HepG2 (cell line): ENCODE measurements around the gene SLC25A11. TPM values are rescaled to one million over a fixed set of nuclear protein-coding genes. Genes with fewer than 3 reads are reported as not detected.

Experiments used
- ARID2 ChIP-seq: sonication (generic); formaldehyde crosslinking; IDR thresholded peaks from 2 replicates; pipeline ENCODE4 v1.8.1; 2022; ENCODE audit warnings: mild to moderate bottlenecking, missing genetic modification reagents, borderline replicate concordance
- ATRX ChIP-seq: sonication (generic); formaldehyde crosslinking; IDR thresholded peaks from 2 replicates; pipeline ENCODE4 v1.4.0; 2020; ENCODE audit warnings: missing genetic modification reagents, borderline replicate concordance
- FOXO1 ChIP-seq: sonication (generic); formaldehyde crosslinking; IDR thresholded peaks from 2 replicates; pipeline ENCODE4 v1.4.0; 2020; ENCODE audit warnings: missing genetic modification reagents
- JUND ChIP-seq: sonication (generic); formaldehyde crosslinking; IDR thresholded peaks from 2 replicates; pipeline ENCODE4 v1.8.0; 2022; ENCODE audit warnings: mild to moderate bottlenecking, missing genetic modification reagents
- MED13 ChIP-seq: sonication (generic); formaldehyde crosslinking; IDR thresholded peaks from 2 replicates; pipeline ENCODE4 v1.5.0; 2020; ENCODE audit warnings: missing genetic modification reagents
- MLLT10 ChIP-seq: sonication (generic); formaldehyde crosslinking; IDR thresholded peaks from 2 replicates; pipeline ENCODE4 v1.4.0; 2020; ENCODE audit warnings: missing genetic modification reagents
- NR2C2 ChIP-seq: sonication (generic); formaldehyde crosslinking; IDR thresholded peaks from 2 replicates; pipeline ENCODE4 v1.4.0; 2020; ENCODE audit warnings: missing genetic modification reagents, mild to moderate bottlenecking, moderate library complexity, borderline replicate concordance
- RAD21 ChIP-seq: fragments of 450-650 bp; formaldehyde crosslinking; IDR thresholded peaks from 2 replicates; pipeline ENCODE4 v1.5.0; 2020; ENCODE audit warnings: mild to moderate bottlenecking
- RXRB ChIP-seq: IDR thresholded peaks from 2 replicates; pipeline ENCODE4 v1.6.1; 2016; ENCODE audit warnings: borderline replicate concordance, missing genetic modification reagents, missing compliant biosample characterization
- SAP130 ChIP-seq: IDR thresholded peaks from 2 replicates; pipeline ENCODE4 v1.6.1; 2016; ENCODE audit warnings: low read depth
- THAP9 ChIP-seq: sonication (generic); formaldehyde crosslinking; IDR thresholded peaks from 2 replicates; pipeline ENCODE4; 2020; ENCODE audit warnings: missing genetic modification reagents, mild to moderate bottlenecking, borderline replicate concordance
- ZC3H4 ChIP-seq: sonication (generic); formaldehyde crosslinking; IDR thresholded peaks from 2 replicates; pipeline ENCODE4 v1.4.0; 2020; ENCODE audit warnings: missing genetic modification reagents, borderline replicate concordance
- ZIK1 ChIP-seq: sonication (generic); formaldehyde crosslinking; IDR thresholded peaks from 2 replicates; pipeline ENCODE4 v1.5.0; 2020; ENCODE audit warnings: mild to moderate bottlenecking, low read depth, missing genetic modification reagents, borderline replicate concordance
- ZNF451 ChIP-seq: sonication (generic); formaldehyde crosslinking; IDR thresholded peaks from 2 replicates; pipeline ENCODE4 v1.5.0; 2020; ENCODE audit warnings: mild to moderate bottlenecking, missing genetic modification reagents
- ZNF512 ChIP-seq: sonication (generic); formaldehyde crosslinking; IDR thresholded peaks from 2 replicates; pipeline ENCODE4 v1.4.0; 2020; ENCODE audit warnings: mild to moderate bottlenecking, missing genetic modification reagents
- ZNF644 ChIP-seq: IDR thresholded peaks from 2 replicates; pipeline ENCODE4 v1.6.1; 2016; ENCODE audit warnings: low read depth
- ZNF670 ChIP-seq: sonication (generic); formaldehyde crosslinking; IDR thresholded peaks from 2 replicates; pipeline ENCODE4 v1.8.0; 2022; ENCODE audit warnings: mild to moderate bottlenecking, missing genetic modification reagents, borderline replicate concordance
- ZNF878 ChIP-seq: sonication (generic); formaldehyde crosslinking; IDR thresholded peaks from 2 replicates; pipeline ENCODE4 v1.8.1; 2023; ENCODE audit warnings: mild to moderate bottlenecking, missing genetic modification reagents, moderate library complexity
- polyA plus RNA-seq, 8 experiments: library from polyadenylated mRNA; depleted of rRNA in 3 of 8; stranded (reverse) in 7 of 8; unstranded in 1 of 8; fragments of >200 nt; fragmentation: Illumina TruSeq in 4 of 8; extraction: Trizol in 4 of 8; gene quantifications; 2 replicates each; pipeline versions ENCODE4 v1.2.1 to v1.2.3, GENCODE V29; 2011 to 2016; ENCODE audit warnings: low read depth in 4 of 8, missing spikeins in 1 of 8, mixed read lengths in 1 of 8; ENCODE audit not compliant: insufficient read depth in 1 of 8
- total RNA-seq, 5 experiments: library from RNA; depleted of rRNA; stranded (reverse); fragments of >200 nt; fragmentation: Illumina TruSeq; extraction: Trizol; gene quantifications; 2 replicates each; pipeline ENCODE4 v1.2.3, GENCODE V29; 2016; ENCODE audit warnings: low read depth in 1 of 5
- TF ChIP-seq, protein P1 (sequence below): sonication (generic); formaldehyde crosslinking; IDR thresholded peaks from 2 replicates; pipeline ENCODE4 v1.4.0; 2020; ENCODE audit warnings: missing genetic modification reagents, borderline replicate concordance
- TF ChIP-seq, protein P2 (sequence below): sonication (generic); formaldehyde crosslinking; IDR thresholded peaks from 2 replicates; pipeline ENCODE4 v1.4.0; 2020; ENCODE audit warnings: missing genetic modification reagents, borderline replicate concordance

Gene SLC25A11
- total and polyA plus RNA-seq, 2 of the 13 experiments (the other 11 are each of a cell fraction or from before 2014, with no cell fraction given), result 35.4 to 47.2 TPM

DNA sequence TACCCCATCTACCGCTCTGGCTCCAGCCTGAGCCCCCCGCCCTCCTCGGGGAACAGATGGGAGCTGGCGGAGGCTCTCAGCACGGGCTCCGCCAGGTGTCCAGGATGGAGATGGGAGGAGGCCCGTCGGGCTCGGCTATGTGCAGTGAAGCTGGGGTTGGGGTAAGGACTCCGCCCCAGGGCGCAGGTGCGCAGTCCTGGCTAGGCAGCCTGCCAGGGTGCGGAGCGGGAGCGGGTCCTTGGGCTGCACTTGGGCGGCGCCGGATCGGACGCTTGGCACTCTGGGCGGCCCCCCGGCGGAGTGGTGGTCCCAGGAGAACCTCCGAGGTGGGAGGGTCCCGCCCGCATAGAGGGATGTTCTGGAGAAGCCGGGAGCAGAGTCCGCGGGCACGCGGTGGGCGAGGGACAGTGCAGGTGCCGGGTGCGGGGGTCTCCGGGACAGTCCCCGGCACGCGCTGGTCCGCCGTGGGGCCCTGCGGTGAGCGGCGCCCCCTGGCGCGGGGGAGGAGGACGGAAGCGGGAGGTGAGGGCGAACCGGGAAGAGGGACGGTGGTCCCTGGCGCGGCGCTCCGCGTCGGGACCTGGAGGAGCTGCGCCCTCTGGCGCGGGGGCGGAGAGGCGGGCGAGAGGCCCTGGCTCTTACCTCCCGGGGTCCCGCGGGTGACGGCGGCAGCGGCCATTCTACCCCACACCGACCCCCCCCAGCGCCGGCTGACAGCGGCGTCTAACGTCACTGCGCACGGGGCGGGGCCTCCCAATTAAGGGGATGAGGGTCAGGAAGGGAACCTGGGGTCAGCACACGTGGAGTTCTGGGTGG, 47.3 kb upstream of the SLC25A11 start, which contains the start of gene CAMTA2 (continued):
- no peak for TF ChIP-seq ZNF512 (CRISPR knock-in tag)
- TF ChIP-seq ARID2 (CRISPR knock-in tag), result no peak
- TF ChIP-seq ZNF451 (CRISPR knock-in tag), result peak; percentile 71; the same call in 1 of the 2 replicates
- no peak for TF ChIP-seq ZC3H4
- TF ChIP-seq ATRX, result no peak
- no peak for TF ChIP-seq JUND (CRISPR knock-in tag)
- TF ChIP-seq FOXO1 (CRISPR knock-in tag), result no peak; the same call in 1 of the 2 replicates
- no peak for TF ChIP-seq THAP9 (CRISPR knock-in tag)
- TF ChIP-seq RAD21 (CRISPR knock-in tag), result peak; percentile 85
- peak; percentile 90; the same call in 1 of the 2 replicates for TF ChIP-seq ZNF670
- 0 out of 2 replicates have a peak, but pooled peaks have one; percentile 50 for TF ChIP-seq ZIK1 (CRISPR knock-in tag)
- TF ChIP-seq MED13 (CRISPR knock-in tag), result peak; percentile 68
- no peak for TF ChIP-seq ZNF878 (CRISPR knock-in tag)
- peak; percentile 35; the same call in 1 of the 2 replicates for TF ChIP-seq RXRB
- peak; percentile 63; the same call in 1 of the 2 replicates for TF ChIP-seq NR2C2 (CRISPR knock-in tag)
- TF ChIP-seq, protein P1, sequence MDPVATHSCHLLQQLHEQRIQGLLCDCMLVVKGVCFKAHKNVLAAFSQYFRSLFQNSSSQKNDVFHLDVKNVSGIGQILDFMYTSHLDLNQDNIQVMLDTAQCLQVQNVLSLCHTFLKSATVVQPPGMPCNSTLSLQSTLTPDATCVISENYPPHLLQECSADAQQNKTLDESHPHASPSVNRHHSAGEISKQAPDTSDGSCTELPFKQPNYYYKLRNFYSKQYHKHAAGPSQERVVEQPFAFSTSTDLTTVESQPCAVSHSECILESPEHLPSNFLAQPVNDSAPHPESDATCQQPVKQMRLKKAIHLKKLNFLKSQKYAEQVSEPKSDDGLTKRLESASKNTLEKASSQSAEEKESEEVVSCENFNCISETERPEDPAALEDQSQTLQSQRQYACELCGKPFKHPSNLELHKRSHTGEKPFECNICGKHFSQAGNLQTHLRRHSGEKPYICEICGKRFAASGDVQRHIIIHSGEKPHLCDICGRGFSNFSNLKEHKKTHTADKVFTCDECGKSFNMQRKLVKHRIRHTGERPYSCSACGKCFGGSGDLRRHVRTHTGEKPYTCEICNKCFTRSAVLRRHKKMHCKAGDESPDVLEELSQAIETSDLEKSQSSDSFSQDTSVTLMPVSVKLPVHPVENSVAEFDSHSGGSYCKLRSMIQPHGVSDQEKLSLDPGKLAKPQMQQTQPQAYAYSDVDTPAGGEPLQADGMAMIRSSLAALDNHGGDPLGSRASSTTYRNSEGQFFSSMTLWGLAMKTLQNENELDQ, result no peak
- TF ChIP-seq MLLT10 (CRISPR knock-in tag), result no peak
- no peak for TF ChIP-seq ZNF644 (CRISPR knock-in tag)
- TF ChIP-seq SAP130 (CRISPR knock-in tag), result peak; percentile 81
- TF ChIP-seq, protein P2, sequence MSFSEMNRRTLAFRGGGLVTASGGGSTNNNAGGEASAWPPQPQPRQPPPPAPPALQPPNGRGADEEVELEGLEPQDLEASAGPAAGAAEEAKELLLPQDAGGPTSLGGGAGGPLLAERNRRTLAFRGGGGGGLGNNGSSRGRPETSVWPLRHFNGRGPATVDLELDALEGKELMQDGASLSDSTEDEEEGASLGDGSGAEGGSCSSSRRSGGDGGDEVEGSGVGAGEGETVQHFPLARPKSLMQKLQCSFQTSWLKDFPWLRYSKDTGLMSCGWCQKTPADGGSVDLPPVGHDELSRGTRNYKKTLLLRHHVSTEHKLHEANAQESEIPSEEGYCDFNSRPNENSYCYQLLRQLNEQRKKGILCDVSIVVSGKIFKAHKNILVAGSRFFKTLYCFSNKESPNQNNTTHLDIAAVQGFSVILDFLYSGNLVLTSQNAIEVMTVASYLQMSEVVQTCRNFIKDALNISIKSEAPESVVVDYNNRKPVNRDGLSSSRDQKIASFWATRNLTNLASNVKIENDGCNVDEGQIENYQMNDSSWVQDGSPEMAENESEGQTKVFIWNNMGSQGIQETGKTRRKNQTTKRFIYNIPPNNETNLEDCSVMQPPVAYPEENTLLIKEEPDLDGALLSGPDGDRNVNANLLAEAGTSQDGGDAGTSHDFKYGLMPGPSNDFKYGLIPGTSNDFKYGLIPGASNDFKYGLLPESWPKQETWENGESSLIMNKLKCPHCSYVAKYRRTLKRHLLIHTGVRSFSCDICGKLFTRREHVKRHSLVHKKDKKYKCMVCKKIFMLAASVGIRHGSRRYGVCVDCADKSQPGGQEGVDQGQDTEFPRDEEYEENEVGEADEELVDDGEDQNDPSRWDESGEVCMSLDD (CRISPR knock-in tag), result peak; percentile 81; the same call in 1 of the 2 replicates
